ENCODE data around the gene CDH13.

The CDH13 gene

GRCh38 chr16:82862057-82862456 is 235.3 kb downstream of the CDH13 start:
- Histone ChIP-seq H3K36me3 (ENCODE audit: control insufficient read depth in 1 of 2, insufficient read depth in 2 of 2, low read length in 2 of 2) (no peaks in the 10 kb centered on the region), H4K12ac (ENCODE audit: low read depth, low read length) (no peak overlapping the region), H3K27me3 (ENCODE audit: insufficient read depth, low read length) (no peaks in the 10 kb centered on the region), H2AFZ (ENCODE audit: insufficient read depth, low read length, poor library complexity) (no peak overlapping the region), H3K4me1 (ENCODE audit: control insufficient read depth in 1 of 2, insufficient read depth in 2 of 2, low read length in 2 of 2) (no peaks in the 10 kb centered on the region), H3K4me2 (ENCODE audit: low read length) (no peak overlapping the region), H4K91ac (ENCODE audit: low read depth, low read length) (no peak overlapping the region), H3K79me1 (ENCODE audit: low read length) (no peaks in the 10 kb centered on the region), H3K4ac (ENCODE audit: low read depth, low read length) (no peak overlapping the region), H2BK120ac (ENCODE audit: insufficient read depth, low read length, poor library complexity) (no peak overlapping the region), H3K4me3 (ENCODE audit: low read depth, low read length) (no peak overlapping the region), H3K27ac (ENCODE audit: low read depth, low read length) (no peak overlapping the region), H2BK12ac (ENCODE audit: low read length) (no peak overlapping the region), H2AK5ac (ENCODE audit: low read length) (no peak overlapping the region), H3K9ac (ENCODE audit: low read length) (no peak overlapping the region), H3K18ac (ENCODE audit: low read length) (no peak overlapping the region), H2BK5ac (ENCODE audit: low read depth, low read length, poor library complexity) (no peak overlapping the region), H3K14ac (ENCODE audit: low read length) (no peak overlapping the region), H3K9me3 (ENCODE audit: insufficient read depth, low read depth, low read length) (peaks cover 7% of the 10 kb centered on the region), H4K8ac (ENCODE audit: low read depth, low read length) (no peak overlapping the region), H3K79me2 (ENCODE audit: control insufficient read depth, insufficient read depth, low read length, poor library complexity) (no peaks in the 10 kb centered on the region), H3K23ac (ENCODE audit: low read length) (no peak overlapping the region)
- DNase-seq: no peak
- WGBS (ENCODE audit: extremely low coverage, insufficient coverage, insufficient read length): no CpG with 5 or more reads among the region's 1 CpG

- WGBS (ENCODE audit: extremely low coverage, insufficient coverage, insufficient read length): no CpG with 5 or more reads among the region's 9 CpGs
- Histone ChIP-seq H2AFZ (ENCODE audit: insufficient read depth, low read length, poor library complexity) (no peak overlapping the region), H3K4me2 (ENCODE audit: low read length) (no peak overlapping the region), H3K9me3 (ENCODE audit: insufficient read depth, low read depth, low read length) (peaks cover 7% of the 10 kb centered on the region), H3K18ac (ENCODE audit: low read length) (no peak overlapping the region), H3K23ac (ENCODE audit: low read length) (no peak overlapping the region), H4K8ac (ENCODE audit: low read depth, low read length) (no peak overlapping the region), H3K14ac (ENCODE audit: low read length) (no peak overlapping the region), H2AK5ac (ENCODE audit: low read length) (no peak overlapping the region), H4K91ac (ENCODE audit: low read depth, low read length) (no peak overlapping the region), H3K79me2 (ENCODE audit: control insufficient read depth, insufficient read depth, low read length, poor library complexity) (no peaks in the 10 kb centered on the region), H3K4me1 (ENCODE audit: control insufficient read depth in 1 of 2, insufficient read depth in 2 of 2, low read length in 2 of 2) (no peaks in the 10 kb centered on the region), H2BK12ac (ENCODE audit: low read length) (no peak overlapping the region), H2BK5ac (ENCODE audit: low read depth, low read length, poor library complexity) (no peak overlapping the region), H2BK120ac (ENCODE audit: insufficient read depth, low read length, poor library complexity) (no peak overlapping the region), H3K9ac (ENCODE audit: low read length) (no peak overlapping the region), H3K79me1 (ENCODE audit: low read length) (no peaks in the 10 kb centered on the region), H3K27me3 (ENCODE audit: insufficient read depth, low read length) (no peaks in the 10 kb centered on the region), H3K4me3 (ENCODE audit: low read depth, low read length) (no peak overlapping the region), H4K12ac (ENCODE audit: low read depth, low read length) (no peak overlapping the region), H3K27ac (ENCODE audit: low read depth, low read length) (no peak overlapping the region), H3K4ac (ENCODE audit: low read depth, low read length) (no peak overlapping the region), H3K36me3 (ENCODE audit: control insufficient read depth in 1 of 2, insufficient read depth in 2 of 2, low read length in 2 of 2) (no peaks in the 10 kb centered on the region)
- DNase-seq: no peak
Observed at GRCh38 chr16:82864332-82865040, 237.7 kb downstream of the CDH13 start.

GRCh38 chr16:82865412-82865811 is 238.6 kb downstream of the CDH13 start:
- H2AK5ac ChIP-seq (ENCODE audit: low read length): no peak overlapping the region
- peaks cover 7% of the 10 kb centered on the region for H3K9me3 ChIP-seq (ENCODE audit: insufficient read depth, low read depth, low read length)
- no peaks in the 10 kb centered on the region for H3K4me1 ChIP-seq (ENCODE audit: control insufficient read depth in 1 of 2, insufficient read depth in 2 of 2, low read length in 2 of 2)
- no peak overlapping the region for H2AFZ ChIP-seq (ENCODE audit: insufficient read depth, low read length, poor library complexity)
- no peak overlapping the region for H3K27ac ChIP-seq (ENCODE audit: low read depth, low read length)
- no peaks in the 10 kb centered on the region for H3K79me1 ChIP-seq (ENCODE audit: low read length)
- H3K18ac ChIP-seq (ENCODE audit: low read length): no peak overlapping the region
- no peak overlapping the region for H3K4me3 ChIP-seq (ENCODE audit: low read depth, low read length)
- no CpG with 5 or more reads among the region's 4 CpGs for WGBS (ENCODE audit: extremely low coverage, insufficient coverage, insufficient read length)
- no peak overlapping the region for H2BK12ac ChIP-seq (ENCODE audit: low read length)
- H3K9ac ChIP-seq (ENCODE audit: low read length): no peak overlapping the region
- H2BK5ac ChIP-seq (ENCODE audit: low read depth, low read length, poor library complexity): no peak overlapping the region
- H3K14ac ChIP-seq (ENCODE audit: low read length): no peak overlapping the region
- H4K8ac ChIP-seq (ENCODE audit: low read depth, low read length): no peak overlapping the region
- no peak overlapping the region for H3K23ac ChIP-seq (ENCODE audit: low read length)
- H3K4me2 ChIP-seq (ENCODE audit: low read length): no peak overlapping the region
- DNase-seq: no peak
- H3K4ac ChIP-seq (ENCODE audit: low read depth, low read length): no peak overlapping the region
- no peaks in the 10 kb centered on the region for H3K27me3 ChIP-seq (ENCODE audit: insufficient read depth, low read length)
- no peak overlapping the region for H4K91ac ChIP-seq (ENCODE audit: low read depth, low read length)
- no peak overlapping the region for H4K12ac ChIP-seq (ENCODE audit: low read depth, low read length)
- H2BK120ac ChIP-seq (ENCODE audit: insufficient read depth, low read length, poor library complexity): no peak overlapping the region
- H3K36me3 ChIP-seq (ENCODE audit: control insufficient read depth in 1 of 2, insufficient read depth in 2 of 2, low read length in 2 of 2): no peaks in the 10 kb centered on the region
- no peaks in the 10 kb centered on the region for H3K79me2 ChIP-seq (ENCODE audit: control insufficient read depth, insufficient read depth, low read length, poor library complexity)

- Histone ChIP-seq H2BK5ac (ENCODE audit: low read depth, low read length, poor library complexity) (no peak overlapping the region), H3K4me3 (ENCODE audit: low read depth, low read length) (no peak overlapping the region), H3K27me3 (ENCODE audit: insufficient read depth, low read length) (no peaks in the 10 kb centered on the region), H3K18ac (ENCODE audit: low read length) (no peak overlapping the region), H3K9me3 (ENCODE audit: insufficient read depth, low read depth, low read length) (peaks cover 7% of the 10 kb centered on the region), H2BK12ac (ENCODE audit: low read length) (no peak overlapping the region), H4K8ac (ENCODE audit: low read depth, low read length) (no peak overlapping the region), H3K79me2 (ENCODE audit: control insufficient read depth, insufficient read depth, low read length, poor library complexity) (no peaks in the 10 kb centered on the region), H3K79me1 (ENCODE audit: low read length) (no peaks in the 10 kb centered on the region), H2AK5ac (ENCODE audit: low read length) (no peak overlapping the region), H3K4me2 (ENCODE audit: low read length) (no peak overlapping the region), H3K27ac (ENCODE audit: low read depth, low read length) (no peak overlapping the region), H3K4me1 (ENCODE audit: control insufficient read depth in 1 of 2, insufficient read depth in 2 of 2, low read length in 2 of 2) (no peaks in the 10 kb centered on the region), H3K9ac (ENCODE audit: low read length) (no peak overlapping the region), H3K4ac (ENCODE audit: low read depth, low read length) (no peak overlapping the region), H4K91ac (ENCODE audit: low read depth, low read length) (no peak overlapping the region), H3K23ac (ENCODE audit: low read length) (no peak overlapping the region), H3K36me3 (ENCODE audit: control insufficient read depth in 1 of 2, insufficient read depth in 2 of 2, low read length in 2 of 2) (no peaks in the 10 kb centered on the region), H2BK120ac (ENCODE audit: insufficient read depth, low read length, poor library complexity) (no peak overlapping the region), H3K14ac (ENCODE audit: low read length) (no peak overlapping the region), H4K12ac (ENCODE audit: low read depth, low read length) (no peak overlapping the region), H2AFZ (ENCODE audit: insufficient read depth, low read length, poor library complexity) (no peak overlapping the region)
- DNase-seq: no peak
- no CpG with 5 or more reads among the region's 1 CpG for WGBS (ENCODE audit: extremely low coverage, insufficient coverage, insufficient read length)
Observed at GRCh38 chr16:82867485-82867884, 240.7 kb downstream of the CDH13 start.

Measured in trophoblast cell (in vitro differentiated cells and primary cell).